ENCODE results near the gene RDH5.

RDH5 gene

DNA sequence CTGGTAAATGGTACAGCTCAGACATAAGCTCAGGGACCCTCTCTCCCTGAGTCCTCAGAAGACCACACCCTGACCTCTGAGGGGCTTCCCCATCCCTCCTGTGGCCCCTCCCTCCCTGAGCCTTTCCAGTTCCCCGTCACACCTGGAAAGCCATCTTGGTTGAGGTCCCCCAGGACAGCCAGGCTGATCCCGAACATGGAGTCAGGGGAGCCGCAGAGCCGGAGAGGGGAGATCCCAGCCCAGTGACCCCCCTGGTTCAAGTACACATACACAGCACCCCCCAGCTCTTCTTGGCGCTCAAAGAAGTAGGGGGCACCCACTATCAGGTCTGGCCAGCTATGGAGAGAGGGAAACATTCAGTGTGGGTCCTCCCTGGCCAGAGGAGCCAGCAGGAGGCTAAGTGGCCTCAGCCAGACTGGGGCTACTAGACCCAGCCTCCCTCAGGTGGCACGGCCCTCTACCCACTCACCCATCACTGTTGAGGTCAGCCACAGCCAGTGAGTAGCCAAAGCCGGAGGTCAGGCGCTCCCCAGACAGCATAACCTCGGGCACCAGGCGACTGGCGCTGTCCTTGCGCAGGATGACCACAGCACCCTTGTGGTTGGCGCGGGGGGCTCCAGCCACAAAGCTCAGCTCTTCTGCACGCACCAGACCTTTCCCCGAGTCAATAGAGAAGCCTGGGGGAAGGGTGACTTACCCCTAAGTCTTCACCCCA, 21.8 kb upstream of the RDH5 start:
- no peak overlapping the region for H3K4me3 ChIP-seq (ENCODE audit: low read depth, low read length)
- H3K27ac ChIP-seq = no peak overlapping the region
- 0 out of 2 replicates have a peak, but pooled peaks cover 3% of the 10 kb centered on the region for H3K36me3 ChIP-seq
- TF ChIP-seq, protein P1, sequence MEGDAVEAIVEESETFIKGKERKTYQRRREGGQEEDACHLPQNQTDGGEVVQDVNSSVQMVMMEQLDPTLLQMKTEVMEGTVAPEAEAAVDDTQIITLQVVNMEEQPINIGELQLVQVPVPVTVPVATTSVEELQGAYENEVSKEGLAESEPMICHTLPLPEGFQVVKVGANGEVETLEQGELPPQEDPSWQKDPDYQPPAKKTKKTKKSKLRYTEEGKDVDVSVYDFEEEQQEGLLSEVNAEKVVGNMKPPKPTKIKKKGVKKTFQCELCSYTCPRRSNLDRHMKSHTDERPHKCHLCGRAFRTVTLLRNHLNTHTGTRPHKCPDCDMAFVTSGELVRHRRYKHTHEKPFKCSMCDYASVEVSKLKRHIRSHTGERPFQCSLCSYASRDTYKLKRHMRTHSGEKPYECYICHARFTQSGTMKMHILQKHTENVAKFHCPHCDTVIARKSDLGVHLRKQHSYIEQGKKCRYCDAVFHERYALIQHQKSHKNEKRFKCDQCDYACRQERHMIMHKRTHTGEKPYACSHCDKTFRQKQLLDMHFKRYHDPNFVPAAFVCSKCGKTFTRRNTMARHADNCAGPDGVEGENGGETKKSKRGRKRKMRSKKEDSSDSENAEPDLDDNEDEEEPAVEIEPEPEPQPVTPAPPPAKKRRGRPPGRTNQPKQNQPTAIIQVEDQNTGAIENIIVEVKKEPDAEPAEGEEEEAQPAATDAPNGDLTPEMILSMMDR (IDR thresholded peaks at IDR 0.05; ENCODE audit: low read depth, low read length) = no peak
- no peaks in the 10 kb centered on the region for H3K27me3 ChIP-seq (ENCODE audit: insufficient read depth, low read depth, severe bottlenecking)
- DNase-seq = no peak
- H3K9me3 ChIP-seq (ENCODE audit: severe bottlenecking) = no peaks in the 10 kb centered on the region

- no peaks in the 10 kb centered on the region for H3K9me3 ChIP-seq (ENCODE audit: severe bottlenecking)
- H3K4me3 ChIP-seq (ENCODE audit: low read depth, low read length) = no peak overlapping the region
- no peak for DNase-seq
- TF ChIP-seq, protein P1 (IDR thresholded peaks at IDR 0.05; ENCODE audit: low read depth, low read length) = no peak
- H3K36me3 ChIP-seq = 0 out of 2 replicates have a peak, but pooled peaks cover 3% of the 10 kb centered on the region
- H3K27ac ChIP-seq = no peak overlapping the region
- H3K27me3 ChIP-seq (ENCODE audit: insufficient read depth, low read depth, severe bottlenecking) = no peaks in the 10 kb centered on the region
Observed at GRCh38 chr12:55698965-55699364, 21.2 kb upstream of the RDH5 start.

GRCh38 chr12:55699471-55700055, 20.6 kb upstream of the RDH5 start:
- no peak for DNase-seq
- TF ChIP-seq, protein P1 (IDR thresholded peaks at IDR 0.05; ENCODE audit: low read depth, low read length) = no peak
- Histone ChIP-seq H3K9me3 (ENCODE audit: severe bottlenecking) (no peaks in the 10 kb centered on the region), H3K27ac (no peak overlapping the region), H3K36me3 (0 out of 2 replicates have a peak, but pooled peaks cover 3% of the 10 kb centered on the region), H3K4me3 (ENCODE audit: low read depth, low read length) (no peak overlapping the region), H3K27me3 (ENCODE audit: insufficient read depth, low read depth, severe bottlenecking) (no peaks in the 10 kb centered on the region)

DNA sequence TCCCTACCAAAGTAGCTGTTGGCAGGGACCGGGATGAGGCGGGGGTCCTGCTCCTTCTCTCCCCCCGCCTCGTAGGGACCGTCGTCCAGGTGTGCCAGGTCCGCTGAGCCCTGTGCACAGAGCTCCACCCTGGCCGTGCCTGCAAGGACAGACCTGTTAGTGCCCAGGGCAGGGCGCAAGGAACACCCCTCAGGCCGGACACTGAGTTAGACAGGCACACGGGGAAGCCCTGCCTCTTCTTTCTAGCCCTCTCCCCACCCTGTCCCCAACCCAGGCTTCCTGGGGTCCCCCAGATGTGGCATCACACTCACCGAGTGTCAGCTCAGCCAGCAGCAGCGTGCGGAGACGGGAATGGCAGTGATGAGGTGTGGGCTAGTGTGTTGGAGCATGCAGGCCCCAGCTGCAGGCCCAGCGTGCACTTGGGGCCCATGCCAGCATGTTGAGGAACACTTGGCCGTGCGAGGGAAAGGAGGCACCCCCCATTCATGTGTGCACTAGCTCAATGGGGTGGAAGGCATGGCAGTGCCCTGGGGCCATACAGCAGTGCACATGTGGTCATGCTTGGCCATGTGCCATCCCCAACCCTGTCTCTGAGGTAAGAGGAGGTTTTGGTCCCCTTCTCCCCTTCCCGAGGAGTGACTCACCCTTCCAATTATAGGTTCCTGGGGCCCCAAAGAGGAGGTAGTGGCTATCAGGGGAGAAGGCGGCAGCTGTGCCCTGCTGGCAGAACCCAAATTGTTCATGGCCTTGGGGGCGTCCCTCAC, 19.8 kb upstream of the RDH5 start:
- 0 out of 2 replicates have a peak, but pooled peaks cover 3% of the 10 kb centered on the region for H3K36me3 ChIP-seq
- H3K4me3 ChIP-seq (ENCODE audit: low read depth, low read length) = no peak overlapping the region
- no peak for DNase-seq
- H3K27me3 ChIP-seq (ENCODE audit: insufficient read depth, low read depth, severe bottlenecking) = no peaks in the 10 kb centered on the region
- no peaks in the 10 kb centered on the region for H3K9me3 ChIP-seq (ENCODE audit: severe bottlenecking)
- H3K27ac ChIP-seq = no peak overlapping the region
- TF ChIP-seq, protein P1 (IDR thresholded peaks at IDR 0.05; ENCODE audit: low read depth, low read length) = no peak

DNA sequence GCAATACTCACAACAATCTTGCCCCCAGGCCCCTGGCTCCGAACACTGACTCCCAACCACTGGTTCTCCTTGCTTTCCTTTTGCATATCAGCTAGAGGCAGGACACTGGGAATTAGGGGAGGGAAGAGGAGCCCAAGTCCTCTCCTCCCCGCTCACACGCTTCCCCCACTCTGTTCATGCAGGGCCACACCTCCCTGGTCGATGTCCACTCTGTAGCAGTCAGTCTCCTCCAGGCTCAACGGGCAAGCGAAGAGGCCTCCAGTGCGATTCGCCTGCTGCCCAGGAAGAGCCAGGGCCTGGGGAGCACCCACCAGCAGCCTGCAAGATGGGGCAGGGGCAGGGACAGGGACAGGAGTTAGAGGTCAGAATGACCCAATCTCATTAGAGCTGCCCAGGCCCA, 17.3 kb upstream of the RDH5 start:
- Histone ChIP-seq H3K27me3 (ENCODE audit: insufficient read depth, low read depth, severe bottlenecking) (no peaks in the 10 kb centered on the region), H3K9me3 (ENCODE audit: severe bottlenecking) (no peaks in the 10 kb centered on the region), H3K27ac (no peak overlapping the region), H3K36me3 (no peaks in the 10 kb centered on the region), H3K4me3 (ENCODE audit: low read depth, low read length) (no peak overlapping the region)
- TF ChIP-seq, protein P1 (IDR thresholded peaks at IDR 0.05; ENCODE audit: low read depth, low read length) = no peak
- DNase-seq = no peak

Measured in WERI-Rb-1 (cell line).